HTERT RPE-1 (cell line): ENCODE measurements around the gene RAB3IL1.

Source experiments
- in situ Hi-C: fragments of 300-500 bp; cut with MboI; formaldehyde crosslinking; loops from 4 replicates; pipeline ENCODE4 v1.14.3; 2020; ENCODE audit warnings: low sequenced_read_pairs

Gene RAB3IL1

DNA sequence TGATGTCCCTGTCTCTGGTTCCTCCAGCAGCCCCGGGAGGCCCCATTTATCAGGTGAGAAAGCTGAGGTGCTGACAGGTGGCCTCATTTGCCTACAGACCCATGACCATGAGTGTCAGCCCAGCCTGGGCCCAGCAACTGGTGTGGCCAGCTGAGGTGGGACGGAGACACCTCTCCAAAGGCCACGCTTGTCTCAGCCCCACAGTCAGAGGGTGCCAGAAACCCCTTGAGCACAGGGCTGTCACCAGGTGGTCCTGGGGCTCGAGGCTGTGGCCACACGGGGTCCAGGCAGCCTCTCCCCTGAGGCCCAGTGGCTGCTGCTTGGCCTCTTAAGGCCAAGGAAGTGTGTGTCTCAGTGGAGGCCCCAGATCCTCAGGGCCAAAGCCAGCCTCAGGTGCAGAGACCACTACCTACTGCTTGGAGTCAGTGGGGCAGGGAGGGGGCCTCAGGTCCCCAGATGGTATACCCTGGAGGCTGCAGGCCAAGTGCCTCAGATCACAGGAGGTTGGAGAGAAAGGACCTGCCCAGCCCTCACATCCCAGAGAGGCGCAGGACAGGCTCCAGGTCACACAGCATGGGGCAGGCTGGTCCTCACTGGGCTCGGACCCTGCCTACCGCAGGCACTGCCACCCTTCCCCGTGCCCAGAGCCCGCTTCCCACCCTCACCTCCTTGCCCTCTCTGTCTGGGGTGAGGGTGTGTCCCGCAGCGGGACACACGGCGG, 11.4 kb downstream of the RAB3IL1 start:
- in situ Hi-C loops: no loop called here

DNA sequence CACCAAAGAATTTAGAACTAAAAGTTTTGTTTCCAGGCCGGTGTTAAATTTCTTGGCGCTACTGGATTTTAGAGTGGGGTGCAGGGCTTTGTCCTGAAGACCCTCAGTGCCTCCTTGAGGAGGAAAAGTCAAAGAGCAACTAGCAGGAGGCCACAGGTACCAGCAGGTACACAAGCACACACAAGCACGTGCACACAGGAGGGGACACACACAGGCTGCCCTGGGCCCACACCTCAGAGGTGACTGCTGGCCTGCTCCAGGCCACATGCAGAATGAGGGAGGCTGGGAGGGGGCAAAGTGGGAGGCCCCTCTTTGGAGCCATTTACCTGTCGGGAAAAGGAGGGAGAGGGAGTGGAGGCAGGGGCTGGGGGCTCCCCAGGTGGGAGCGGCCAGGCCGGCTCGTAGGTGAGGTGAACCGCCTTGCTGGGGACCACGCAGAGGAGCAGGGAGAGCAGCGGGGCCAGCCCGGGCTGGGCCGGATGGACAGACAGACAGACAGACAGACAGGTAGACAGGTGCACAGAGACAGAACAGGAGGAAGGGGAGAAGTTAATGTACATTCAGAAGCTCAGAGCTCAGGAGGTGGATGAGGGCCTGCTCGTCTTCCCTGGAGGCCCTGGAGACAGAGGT, 12.2 kb downstream of the RAB3IL1 start:
- in situ Hi-C loops: no loop called here

DNA sequence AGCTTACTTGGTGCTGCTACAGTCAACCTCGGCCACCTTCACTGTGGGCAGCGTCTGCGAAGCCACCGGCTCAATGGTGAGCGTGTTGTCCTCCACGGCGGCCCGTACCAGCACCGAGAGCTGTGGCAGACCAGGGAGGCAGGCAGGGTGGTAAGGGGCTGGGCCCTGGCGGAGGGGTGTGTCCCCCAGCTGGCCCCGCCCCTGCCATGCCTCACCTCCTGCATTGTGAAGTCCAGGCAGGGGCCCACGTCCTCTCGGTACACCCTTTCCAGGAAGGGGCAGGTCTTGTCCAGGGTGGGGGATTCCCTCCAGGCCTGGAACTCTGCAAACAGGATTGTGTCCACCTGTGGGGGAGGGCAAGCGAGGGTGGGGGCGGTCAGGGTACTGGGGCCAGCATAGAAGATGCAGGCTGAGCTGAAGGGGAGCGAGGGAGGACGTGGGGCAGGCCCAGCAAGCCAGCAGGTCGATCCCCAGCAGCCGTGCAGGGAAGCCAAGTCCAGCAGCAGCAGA, 12.8 kb downstream of the RAB3IL1 start:
- in situ Hi-C loops: no loop called here

DNA sequence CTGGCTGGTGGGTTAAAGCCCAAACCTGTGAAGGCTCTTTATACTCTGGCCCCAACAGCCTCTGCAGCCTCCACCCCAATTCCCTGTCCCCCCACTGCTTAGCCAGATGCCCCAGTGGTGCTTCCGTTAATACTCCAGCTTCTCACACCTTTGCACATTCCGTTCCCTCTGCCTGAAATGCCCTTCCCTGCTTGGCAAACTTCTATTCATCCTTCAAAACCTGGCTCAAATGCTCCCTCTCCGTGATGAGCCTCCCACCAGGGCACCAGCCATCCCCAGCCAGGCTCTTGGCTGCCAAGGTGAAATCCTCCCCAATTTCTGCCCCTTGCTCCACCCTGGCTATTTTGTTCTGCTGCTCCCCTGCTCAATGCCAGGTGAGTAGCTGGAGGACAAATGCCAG, 13.5 kb downstream of the RAB3IL1 start:
- in situ Hi-C loops: no loop called here

DNA sequence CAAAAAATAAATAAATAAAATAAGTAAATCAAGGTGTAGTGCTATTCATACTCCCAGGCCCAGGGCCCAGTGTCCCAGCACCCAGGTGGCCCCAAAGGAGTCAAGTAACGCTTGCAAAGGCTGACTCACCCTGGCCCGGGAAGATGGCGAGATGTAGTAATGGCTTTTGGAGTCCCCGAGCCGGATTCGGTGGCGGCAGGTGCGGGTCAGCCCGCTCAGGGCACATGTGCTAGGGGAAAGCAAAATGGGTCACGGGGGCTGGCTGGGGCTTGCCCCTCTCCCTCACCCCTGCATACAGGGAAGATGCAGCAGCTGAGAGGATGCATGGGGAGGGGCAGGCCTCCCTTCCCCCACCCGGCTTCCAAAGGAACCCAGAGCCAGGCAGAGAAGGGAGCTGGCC, 15.1 kb downstream of the RAB3IL1 start:
- in situ Hi-C loops: no loop called here

DNA sequence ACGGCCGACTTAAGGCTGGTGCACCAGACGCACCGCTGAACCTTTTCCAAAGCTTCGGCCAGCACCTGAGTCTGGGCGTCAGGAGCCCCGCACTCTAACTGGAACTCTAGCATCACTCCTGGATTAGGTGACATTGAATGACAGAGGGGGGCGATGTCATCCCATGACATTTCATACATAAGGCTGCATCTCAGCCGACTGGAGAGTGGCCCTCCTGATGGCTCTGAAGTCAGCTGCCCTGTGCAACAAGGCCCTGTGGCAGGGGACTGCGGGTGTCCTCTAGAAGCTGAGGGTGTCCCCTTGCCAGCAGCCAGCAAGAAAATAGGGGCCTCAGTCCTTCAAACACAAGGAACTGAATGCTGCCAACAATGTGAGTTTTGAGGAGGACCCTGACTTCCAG, 16.0 kb downstream of the RAB3IL1 start:
- in situ Hi-C loops: no loop called here

DNA sequence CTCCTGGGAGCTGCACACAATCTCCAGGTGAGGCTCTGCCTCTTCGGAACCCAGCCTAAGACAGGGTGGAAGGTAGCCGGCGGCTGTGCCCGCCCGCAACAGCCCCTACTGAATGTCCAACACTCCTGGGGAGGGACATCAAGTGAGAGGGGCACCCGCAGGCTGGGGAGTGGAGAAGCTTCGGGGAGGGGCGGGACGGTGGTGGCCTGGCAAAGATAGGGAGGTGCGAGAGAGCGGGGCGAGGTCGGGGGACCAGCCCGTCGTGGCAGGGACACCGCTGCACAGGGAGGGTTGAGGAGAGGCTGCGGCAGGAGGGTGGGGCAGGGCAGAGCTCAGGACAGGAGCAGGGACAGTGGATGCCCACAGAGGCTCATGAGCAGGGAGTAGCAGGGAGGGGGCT, 17.1 kb downstream of the RAB3IL1 start:
- in situ Hi-C loops: no loop called here

DNA sequence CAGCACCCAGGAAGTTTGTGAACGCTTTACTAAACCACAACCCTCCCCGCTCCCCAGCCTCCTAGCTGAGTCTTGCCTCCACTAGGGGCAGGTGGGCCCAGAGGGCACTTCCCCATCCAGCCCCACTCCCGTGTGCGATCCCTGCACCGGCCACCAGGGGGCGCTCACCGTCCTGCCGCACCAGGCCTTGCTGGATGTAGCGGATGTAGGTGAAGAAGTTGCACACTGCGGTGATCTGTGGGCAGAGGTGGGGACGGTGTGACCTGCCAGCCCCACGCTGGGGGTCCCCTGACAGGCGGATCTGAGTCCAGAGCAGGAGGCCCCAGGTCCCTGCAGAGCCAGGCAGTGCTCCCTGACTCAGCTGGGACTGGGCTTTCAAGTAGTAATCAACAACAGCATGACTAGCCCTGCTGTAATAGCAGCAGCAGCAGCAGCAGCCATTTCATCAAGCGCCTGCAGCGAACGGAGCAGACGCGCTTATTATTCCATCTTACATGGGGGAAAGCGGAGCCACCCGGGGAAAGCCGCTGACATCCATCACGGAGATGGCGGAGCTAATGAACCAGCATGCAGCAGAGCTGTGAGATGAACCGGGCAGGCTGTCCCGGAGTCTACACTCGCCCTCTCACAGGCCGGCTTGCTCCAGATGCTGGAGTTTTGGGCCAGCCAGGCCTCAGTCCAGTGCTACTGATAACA, 18.1 kb downstream of the RAB3IL1 start:
- in situ Hi-C loops: no loop called here

DNA sequence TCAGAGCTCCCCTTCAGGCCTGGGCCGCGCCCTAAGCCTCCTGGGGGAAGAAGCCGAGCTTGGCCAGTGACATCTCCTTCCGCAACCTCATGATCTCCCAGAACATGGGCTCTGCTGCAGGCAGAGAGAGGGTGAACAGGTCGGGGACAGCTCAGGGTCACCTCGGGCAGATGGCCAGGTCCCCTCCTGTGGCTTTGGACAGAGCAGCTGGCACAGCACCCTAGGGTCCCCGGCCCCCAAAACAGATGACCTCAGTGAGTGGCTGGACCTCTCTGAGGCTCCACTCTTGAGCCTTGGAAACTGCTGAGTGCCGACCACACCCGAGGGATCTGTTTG, 19.2 kb downstream of the RAB3IL1 start:
- in situ Hi-C loops: no loop called here

DNA sequence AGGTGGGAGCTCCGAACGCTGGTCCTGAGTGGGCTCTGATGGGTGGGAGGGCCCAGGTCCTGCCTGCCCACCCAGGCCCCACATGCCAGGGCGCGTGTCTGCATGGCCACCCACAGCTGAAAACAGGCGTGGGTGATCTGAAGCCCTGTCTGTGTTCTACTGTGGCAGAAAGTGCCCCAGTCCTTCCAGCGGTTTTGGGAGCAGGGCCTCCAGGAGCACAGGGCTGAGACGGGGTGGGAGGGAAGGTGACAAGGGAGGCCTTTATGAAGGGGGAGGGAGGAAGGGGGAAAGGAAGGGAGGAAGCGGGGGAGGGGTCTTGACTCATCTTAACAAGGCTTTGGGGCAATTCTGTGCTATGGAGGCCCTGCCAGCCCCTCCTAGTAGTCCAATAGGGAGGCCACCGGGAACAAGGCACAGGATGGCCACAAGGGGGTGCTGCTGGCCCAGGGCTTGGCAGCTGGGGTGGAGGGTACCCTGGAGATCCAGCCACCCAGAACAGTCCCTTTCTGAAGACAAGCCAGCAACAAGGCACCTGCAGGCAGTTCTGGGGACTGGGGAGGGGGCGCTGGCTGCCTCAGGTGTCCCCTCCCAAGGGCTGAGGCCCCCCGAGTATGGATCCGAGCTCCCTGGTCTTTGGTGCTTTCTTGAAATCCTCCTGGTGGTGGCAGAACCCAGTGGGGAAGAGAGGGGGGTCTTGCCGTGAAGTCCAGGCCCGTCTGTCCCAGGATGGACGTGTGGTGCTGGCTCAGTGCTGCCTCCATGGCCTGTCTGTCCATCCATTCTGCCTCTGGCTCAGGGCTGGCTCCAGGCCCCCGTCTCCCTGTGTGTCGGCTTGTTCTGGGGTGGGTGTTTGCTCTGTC, 19.7 kb downstream of the RAB3IL1 start:
- in situ Hi-C loops: no loop called here

DNA sequence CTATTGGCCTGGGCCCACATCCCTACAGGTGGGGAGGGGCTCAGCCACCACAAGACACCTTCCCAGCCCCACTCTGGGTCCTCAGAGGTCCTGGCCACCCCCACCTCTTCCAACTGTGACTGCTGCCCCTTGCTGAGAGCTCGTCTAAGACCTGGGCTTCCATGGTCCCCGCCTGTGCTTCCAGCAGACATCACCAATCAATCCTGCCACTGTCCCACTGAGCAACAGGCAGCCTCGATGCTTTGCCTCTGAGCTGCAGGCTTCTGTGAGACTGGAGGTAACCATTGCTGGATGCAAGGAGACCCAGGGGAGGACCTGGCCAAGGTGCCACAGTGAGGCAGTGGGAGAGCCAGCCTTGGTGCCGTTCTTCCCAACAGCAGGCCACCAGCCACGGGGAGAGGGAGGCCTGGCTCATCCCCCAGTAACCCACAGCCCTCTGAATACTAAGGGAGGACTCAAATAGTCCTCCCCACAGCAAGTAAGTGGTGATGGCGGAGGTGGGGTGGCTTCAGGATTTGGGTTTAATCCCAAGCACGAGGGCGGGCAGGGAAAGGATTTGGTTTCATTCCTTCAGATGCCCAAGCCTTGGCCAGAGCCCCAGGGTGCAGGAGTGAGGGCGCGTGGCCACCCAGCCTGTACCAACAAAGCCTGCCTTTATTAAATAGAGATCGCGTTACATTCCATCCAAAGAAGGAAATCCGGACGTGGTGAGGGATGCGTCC, 20.5 kb downstream of the RAB3IL1 start:
- in situ Hi-C loops: no loop called here

DNA sequence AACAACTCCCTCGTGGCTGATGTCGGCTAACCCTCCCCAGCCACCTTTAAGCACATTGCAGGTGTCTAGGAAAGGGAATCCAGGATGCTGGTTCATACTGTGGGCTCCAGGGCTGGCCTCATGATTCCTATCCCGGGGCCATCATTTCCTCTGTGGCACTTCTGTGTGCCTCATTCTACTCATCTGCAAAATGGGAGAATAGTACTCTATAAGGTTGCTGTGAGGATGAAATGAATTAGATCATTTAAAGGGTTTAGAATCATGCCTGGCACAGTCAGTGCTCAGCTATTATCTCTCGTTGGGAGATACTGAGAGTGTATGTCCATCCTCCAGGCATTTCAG, 21.7 kb downstream of the RAB3IL1 start:
- in situ Hi-C loops: no loop called here

DNA sequence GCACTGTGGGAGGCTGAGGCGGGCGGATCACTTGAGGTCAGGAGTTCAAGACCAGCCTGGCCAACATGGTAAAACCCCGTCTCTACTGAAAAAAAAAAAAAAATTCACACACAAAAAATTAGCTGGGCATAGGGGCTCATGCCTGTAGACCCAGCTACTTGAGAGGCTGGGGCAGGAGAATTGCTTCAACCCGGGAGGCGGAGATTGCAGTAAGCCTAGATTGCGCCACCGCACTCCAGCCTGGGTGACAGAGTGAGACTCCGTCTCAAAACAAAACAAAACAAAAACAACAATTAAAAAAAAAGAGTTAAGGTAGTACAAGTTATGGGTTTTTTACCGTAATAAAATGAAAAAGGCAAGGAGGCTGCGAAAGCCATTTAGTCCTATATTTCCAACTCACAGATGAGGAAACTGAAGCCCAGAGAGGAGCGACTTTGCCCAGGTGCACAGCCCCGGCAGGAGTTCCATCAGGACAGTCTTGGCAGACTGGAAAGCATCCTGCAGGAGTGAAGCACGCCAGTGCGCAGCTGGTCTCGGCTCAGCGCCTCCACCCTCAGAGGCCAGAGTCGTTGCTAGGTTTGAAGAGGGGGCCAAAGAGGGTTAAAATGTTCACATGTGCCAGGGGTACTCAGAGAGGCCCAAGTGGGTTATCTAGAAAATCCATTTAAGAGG, 22.2 kb downstream of the RAB3IL1 start:
- in situ Hi-C loops: no loop called here

DNA sequence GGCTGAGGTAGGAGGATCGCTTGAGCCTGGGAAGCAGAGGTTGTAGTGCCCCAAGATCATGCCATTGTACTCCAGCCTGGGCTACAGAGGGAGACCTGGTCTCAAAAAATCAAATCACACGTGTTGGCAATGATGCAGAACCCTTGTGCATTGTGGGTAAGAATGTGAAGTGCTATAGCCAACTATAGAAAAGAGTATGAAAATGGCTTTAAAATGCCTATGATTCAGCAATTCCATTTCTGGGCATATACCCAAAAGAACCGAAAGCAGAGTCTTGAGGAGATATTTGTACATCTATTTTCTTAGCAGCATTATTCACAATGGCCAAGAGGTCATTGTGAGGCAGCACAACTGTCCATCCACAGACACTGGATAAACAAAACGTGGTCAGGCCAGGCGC, 23.4 kb downstream of the RAB3IL1 start:
- in situ Hi-C loops: no loop called here

DNA sequence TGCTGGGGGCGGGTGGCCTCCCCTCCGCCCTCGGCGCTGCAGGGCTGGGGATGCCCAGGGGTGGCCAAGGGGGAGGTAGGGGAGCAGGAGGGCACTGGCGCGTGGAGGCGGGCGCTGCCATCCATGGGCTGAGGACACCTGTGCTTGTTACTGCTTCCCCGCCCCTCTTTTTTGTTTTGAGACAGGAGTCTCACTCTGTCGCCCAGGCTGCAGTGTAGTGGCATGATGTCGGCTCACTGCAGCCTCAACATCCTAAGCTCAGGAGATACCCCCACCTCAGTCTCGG, 25.3 kb downstream of the RAB3IL1 start:
- in situ Hi-C loops: no loop called here

DNA sequence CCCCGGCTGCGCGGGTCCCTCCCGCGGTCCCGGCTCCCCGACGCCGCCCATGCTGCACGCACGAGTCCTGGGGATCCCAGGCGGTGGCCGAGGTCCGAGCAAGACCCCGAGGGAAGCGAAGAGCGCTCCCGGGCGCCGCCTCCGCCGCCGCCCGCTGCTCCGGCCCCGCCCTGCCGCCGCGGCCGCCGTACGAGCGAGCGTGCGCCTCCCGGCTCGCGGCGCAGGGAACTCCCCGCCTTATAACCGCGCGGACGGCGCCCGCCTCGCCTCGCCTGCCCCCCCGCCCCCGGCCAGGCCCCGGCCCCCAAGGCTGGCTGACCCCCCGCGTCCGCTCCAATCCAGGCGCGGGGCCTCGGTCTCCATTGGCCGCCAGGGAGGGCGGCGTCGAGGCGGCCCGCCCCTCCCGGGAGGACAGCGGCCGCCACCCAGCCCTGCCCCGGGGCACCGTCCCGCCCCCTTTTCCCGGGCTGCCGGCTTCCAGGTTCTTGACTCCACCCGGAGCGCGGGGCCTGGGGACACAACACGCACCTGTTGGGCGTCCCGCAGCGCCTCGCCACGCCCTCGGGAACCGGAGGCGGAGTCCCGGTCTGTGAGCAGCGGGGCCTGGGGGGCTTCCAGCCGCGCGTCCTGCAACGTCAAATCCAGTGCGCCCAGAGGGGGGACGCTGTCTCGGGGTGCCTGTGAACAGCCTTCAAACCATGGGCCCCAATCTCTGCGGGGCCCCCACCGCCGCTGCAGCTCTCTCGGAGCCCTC, 25.9 kb downstream of the RAB3IL1 start, which contains the start of gene FADS3:
Gene FADS3 (minus strand): TSS at position 215 of the 754 bp plus-strand sequence. CDS start 164 bp downstream, at position 51.
- in situ Hi-C loops: no loop called here

DNA sequence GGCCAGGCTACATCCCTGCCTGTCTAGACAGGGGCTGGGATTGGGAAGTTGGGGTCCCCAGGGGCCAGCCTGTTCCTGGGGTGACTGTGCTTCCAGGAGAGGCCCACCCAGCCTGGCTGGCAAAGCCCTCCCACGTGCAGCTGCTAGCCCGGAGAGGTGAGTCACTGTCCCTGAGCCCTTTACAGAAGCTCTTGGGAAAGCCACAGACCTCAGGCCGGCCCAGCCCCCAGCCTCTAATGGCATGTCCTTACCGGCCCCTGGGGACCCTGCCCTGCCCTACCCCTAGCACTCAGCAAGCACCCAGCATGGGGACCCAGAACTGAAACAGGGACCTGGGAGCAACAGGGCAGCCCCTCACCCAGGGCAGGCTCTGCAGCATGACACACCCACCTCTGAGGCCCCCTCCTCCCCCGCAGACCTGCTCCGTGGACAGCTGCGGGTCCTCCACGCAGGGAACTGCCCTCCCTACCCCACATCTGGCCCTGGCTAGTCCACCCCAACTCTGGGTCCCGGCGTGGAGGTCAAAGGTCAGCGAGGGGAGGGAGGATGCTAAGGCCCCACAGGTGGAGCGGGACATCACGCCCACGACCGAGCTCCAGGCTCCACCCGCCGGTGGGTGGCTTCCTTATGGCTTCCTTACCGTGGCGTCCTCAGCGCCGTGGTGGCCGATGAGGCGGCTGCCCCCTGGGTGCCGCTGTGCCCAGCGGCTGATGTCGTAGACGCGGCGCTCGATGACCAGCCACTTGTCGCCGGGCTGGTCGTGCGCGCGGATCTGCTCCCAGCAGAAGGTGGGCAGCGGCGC, 26.6 kb downstream of the RAB3IL1 start:
- in situ Hi-C loops: no loop called here

DNA sequence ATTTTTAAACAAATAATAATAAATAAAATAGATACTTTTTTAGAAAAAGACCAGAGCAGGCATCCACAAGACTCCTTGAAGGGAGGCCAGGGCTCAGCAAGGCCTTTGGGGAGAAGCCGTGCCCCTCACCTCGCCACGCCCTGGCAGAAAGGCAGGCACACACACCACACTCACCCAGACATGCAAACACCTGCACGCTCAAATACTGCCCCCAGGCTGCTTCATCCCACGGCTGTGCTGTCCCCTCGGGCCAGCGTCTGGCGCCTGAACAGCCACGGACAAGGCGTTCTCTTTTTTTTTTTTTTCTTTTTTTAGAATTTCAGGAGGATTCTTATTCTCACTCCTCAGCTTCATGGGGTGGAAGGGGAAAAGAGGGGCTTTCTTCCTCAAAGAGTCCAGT, 27.5 kb downstream of the RAB3IL1 start:
- in situ Hi-C loops: no loop called here

DNA sequence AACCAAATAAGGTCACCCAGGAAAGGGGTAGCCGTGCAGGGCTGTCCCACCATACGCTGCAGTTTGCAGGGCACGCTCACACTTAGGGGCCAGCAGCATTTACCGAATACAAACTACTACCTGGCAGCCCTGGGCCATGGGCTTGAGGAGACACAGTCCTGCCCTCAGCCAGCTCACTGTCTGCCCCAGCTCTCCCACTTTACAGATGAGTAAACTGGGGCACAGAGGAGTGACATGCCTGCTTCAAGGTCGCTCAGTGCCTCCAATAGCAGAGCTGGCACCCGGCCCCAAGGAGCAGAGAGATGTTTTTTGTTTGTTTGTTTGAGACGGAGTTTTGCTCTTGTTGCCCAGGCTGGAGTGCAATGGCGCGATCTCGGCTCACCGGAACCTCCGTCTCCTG, 28.8 kb downstream of the RAB3IL1 start:
- in situ Hi-C loops: no loop called here
